IPS-NIHi11 (cell line): ENCODE results near the gene CDO1.

Source experiments
- DNase-seq: peaks from one replicate; pipeline ENCODE4 v3.0.0; 2012; ENCODE audit warnings: mixed read lengths, low spot score

The CDO1 gene

DNA sequence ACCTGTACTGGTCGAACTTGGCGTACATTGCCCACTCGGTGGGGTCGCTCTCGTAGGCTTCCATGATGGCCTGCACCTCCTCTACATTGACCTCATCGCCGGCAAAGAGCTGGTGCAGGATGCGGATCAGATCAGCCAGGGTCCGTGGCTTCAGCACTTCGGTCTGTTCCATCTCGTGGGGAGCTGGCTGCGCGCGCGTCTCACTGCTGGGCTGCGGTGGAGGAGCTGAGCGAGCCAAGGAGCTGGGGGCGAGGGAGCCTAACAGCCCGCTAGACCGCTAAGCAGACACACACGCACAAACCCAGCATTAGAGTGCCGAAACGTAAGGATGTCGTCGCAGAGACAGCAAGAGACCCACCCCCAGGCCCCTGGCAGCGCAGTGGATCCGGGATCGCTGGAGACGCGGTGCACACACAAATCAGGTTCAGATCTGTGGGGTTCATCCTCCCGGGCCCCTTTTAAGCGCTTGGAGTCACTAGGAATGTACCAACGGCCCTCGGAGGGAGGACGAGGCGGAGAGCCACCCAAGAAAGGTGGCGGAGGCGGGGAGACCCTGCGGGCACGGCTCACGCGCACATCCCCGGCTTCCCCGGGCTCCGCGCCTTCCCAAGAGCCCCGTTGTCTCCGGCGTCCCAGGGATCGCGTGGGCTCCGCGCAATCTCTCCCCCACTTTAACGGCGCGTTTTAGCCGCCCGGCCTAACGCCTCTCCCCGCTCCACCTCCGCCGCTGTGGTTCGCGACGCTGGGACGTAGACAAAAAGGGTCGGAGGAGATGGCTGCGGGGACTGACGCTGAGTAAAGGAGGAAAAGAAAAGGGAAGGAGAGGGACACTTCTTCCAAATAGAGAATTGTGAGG, at the start of gene CDO1:
CDO1 (minus strand) TSS at position 434 of the 856 bp plus-strand sequence; CDS start at position 172, 262 bp downstream.
- DNase-seq = peak; percentile 55

DNA sequence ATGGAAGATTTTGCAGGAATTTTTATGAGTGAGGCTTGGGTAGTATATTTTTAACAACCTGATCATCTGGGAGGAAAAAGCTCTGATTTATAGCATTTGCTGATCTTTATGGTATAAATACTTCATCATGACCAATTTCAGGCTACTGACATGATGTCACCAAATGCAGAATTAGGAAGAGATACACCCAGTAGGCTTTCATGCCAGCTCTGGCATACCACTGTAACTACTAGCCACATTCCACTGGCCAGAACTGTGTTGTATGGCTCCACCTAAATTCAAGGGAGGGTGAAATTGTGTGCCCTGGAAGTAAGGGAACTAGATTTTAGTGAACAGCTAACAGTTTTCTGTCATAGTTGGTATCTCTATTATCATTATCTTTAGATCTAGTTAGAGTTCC, 42.9 kb upstream of the CDO1 start:
- no peak for DNase-seq

DNA sequence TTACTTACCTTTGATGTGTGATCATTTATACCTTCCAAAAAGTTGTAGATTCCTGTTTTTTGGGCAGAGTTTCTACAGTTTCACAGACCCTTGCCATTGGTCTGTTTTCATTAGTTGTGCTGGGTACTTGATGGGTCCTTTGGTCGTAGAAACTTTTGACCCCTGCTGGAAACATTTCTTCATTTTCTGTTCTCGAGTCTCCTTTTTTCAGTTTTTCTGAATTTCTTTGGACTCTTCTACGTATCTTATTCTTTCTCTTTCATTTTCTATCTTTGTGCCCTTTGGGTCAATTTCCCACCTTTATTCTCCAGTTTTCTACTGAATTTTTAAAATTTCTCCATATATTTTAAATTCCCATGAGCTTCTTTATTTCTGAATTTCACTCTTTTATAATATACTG, 41.9 kb upstream of the CDO1 start:
- no peak for DNase-seq

DNA sequence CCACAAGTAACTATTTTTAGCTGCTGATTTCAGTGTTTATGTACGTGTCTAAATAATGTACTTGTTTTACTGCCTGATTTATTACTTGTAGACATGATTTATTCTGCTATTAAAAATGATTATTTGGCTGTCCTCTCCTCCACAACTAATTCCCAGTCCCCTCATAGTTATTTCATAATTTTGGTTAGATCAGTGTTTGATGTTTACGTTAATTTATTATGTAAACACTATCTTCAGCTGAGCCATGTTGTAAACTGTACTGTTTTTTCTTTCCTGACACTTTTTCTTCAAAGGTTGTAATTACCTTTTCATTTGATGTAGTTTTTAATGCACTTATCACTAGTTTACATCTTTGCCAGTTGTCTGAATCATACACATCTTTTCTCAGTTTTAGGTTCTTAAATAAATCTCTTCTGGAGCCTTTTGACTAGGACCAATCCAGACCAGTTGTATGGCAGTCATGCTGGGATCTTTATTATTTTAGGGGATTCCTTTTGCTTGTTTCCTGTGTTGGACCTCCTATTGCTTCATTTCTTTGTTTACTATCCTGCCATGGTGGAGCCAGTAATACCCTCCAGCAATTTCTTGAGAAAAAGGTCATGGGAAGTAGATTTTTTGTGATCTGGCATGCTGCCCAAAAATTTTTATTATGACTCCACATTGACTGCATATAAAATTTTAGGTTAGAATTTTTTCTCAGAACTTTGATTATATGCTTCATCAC, 41.3 kb upstream of the CDO1 start:
- no peak for DNase-seq

DNA sequence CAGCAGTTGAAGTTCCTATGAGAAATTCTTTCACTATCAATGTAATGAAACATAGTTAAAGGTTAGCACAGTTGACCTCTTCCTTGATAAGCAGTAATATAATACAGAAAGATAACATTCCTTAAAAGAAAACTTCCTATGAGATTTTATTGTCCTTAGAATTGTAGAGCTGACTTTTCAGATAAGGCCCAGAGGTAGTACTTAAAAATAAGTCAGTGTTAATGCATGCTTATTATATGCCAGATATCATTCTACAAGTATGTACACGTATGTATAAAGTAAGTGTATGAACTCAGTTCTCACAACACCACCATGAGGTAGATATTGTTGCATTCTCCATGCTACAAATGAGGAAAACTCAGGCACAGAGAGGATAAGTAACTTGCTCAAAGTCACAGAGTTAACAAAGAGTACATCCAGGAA, 40.6 kb upstream of the CDO1 start:
- no peak for DNase-seq

DNA sequence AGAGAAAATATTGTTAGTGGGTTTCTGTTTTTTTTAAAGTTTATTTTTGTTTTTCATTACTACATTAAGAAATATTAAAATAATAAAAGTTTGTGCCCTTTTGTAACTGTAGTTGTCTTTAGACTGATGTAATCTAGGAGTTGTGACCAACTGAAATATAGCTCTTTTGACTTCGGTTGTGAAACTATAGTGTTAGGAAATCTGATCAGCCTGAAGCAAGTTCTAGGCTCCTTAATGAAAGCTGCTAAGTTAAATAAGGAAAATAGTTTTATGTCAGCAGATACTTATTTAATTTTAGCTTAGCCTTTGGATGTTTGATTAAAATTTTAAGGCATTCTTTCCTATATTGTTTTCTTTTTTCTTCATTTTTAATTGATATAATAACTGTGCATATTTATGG, 39.5 kb upstream of the CDO1 start:
- no peak for DNase-seq

DNA sequence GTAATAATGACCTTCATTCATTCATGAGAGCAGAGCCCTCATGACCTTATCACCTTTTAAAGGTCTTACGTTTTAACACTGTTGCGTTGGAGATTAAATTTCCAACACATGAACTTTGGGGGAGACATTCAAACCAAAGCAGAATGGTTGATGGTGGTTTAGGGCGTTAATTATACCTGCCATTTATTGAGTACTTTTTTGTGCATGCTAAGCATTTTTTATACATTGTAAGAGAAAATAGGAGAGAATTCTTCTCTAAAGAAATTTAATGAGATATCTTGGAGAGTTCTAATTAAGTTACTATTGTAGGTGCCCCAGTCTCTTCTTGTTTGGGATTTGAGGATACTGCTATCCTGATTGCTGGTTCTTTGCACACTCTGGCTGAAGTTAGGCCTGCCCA, 37.7 kb upstream of the CDO1 start:
- no peak for DNase-seq

DNA sequence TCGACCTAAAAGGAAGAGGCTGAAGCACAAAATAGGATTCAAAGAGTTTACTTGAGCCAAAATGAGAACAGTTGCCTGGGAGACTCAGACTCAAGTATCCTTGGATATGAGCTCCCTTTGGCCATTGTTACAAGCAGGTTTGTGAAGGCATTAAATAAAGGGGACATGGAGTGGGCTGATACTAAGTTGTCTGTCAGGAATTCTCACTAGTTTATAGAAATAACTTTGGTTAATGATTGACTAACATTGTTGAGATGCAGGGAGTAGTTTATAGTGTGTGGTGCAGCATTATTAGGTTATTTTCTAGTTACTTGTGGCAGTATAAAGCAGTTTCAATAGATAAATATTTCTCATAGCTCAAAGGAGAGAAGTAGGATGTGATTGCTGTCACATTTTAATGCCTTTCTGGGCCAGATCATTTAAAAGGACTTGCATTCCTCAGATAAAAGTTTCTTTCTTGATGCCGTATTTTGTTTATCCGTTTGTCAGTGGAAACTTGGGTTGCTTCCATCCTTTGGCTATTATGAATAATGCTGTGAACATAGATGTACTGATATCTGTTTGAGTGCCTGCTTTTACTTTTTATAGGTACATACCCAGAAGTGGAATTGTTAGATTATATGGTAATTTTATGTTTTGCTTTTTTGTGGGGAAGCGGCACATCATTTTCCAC, 34.4 kb upstream of the CDO1 start:
- DNase-seq = no peak

DNA sequence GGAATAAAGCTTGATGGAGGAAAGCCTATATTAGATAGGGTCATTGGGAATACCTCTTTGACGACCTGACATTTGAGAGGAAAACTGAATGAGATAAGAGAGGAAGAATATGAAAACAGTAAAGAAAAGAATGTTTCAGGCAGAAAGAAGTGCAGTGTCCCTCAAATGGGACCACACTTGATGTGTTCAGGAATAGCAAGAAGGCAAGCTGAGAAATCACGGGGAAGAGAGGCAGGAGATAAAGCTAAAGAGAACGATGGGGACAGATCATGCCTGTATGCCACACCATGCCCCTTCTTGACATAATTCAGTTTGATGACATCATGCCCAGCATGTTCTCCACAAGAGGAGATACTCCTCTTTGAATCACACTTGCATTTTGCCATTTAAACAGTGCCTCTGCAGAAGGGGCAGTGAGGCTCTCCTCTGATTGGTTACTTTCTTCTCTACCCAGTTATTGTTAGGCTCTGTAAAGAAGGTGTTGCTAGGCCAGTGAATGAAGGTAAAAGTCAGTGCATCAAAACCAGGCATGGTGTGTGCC, 32.9 kb upstream of the CDO1 start:
- no peak for DNase-seq

DNA sequence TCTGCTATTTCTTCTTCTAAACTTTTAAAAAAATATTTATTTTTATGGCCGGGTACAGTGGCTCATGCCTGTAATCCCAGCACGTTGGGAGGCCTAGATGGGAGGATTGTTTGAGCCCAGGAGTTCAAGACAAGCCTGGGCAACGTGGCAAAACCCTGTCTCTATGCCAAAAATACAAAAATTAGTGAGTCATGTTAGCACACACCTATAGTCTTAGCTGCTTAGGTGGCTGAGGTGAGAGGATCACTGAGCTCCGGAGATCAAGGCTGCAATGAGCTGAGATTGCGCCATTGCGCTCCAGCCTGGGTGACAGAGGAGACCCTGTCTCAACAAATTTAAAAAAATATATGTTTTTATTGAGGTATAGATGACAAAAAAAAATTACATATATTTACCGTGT, 30.8 kb upstream of the CDO1 start:
- no peak for DNase-seq

DNA sequence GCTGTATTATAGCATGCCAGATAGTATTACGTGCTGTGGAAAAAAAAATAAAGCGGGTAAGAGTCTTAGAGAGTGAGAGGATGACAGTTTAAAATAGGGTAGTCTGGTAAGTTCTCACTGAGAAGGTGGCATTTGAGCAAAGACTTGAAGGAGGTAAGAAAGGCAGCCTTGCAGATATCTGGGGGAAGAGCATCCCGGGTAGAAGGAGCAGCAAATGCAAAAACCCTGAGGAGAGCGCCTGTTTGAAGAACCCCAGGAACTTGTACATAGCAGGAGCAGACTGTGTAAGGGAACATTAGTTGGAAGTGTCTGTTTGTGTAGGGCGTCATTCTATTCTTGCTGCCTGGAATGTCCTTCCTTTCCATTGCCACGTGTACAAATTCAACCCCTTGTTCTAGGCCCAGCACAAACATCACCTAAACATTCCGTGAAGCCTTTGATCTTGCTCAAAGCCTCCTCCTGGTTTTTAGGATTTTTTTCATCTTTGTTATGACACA, 27.9 kb upstream of the CDO1 start:
- DNase-seq = no peak

DNA sequence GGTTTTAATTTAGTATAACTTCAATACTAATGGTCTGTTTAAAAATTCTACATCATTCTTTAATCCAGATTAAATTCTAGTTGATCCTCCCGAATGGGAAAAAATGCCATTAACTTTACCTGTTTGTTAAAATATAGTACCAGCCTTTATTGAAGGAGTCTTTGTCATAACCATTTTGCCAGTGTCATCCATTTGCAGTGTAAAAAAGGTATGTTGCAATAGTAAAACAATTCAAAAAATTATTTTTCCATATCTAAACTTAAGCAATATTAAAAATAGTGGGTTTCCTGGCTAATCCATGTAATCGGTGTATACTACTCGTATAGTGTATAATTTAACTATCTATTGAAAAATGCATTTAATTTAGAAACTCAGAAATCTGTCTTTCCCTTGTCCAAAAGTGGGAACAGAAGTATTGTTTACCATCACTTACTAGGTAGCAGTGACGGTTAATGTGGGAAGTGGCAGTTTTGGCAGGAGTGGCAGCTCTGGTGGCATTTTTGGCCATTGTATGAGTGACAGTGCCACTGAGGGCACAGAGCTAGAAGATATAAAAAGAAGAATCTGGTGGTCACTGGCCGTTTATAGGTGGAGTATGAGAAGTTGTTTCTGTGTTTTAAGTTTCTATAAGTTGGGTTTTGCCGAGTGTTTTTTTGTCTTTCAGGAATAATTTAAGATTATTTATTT, 27.1 kb upstream of the CDO1 start:
- no peak for DNase-seq

DNA sequence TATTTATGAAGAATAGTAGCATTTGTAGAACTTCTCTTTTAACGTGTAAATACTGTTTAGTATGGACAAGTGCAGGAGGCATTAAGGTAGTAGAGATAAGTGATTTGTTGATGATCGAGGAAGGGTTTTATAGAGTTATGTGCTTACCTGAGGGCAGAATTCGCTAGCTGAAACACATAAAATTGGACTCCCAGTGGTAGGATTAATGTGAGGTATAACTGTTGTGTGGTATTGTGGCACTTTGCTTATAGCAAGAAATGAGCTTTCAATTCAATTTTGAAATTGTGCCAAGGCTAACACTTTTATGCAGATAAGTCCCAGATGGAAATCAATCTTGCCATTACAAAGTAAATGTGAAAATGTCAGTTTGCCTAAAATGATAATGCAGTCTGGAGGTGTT, 26.5 kb upstream of the CDO1 start:
- DNase-seq = no peak

DNA sequence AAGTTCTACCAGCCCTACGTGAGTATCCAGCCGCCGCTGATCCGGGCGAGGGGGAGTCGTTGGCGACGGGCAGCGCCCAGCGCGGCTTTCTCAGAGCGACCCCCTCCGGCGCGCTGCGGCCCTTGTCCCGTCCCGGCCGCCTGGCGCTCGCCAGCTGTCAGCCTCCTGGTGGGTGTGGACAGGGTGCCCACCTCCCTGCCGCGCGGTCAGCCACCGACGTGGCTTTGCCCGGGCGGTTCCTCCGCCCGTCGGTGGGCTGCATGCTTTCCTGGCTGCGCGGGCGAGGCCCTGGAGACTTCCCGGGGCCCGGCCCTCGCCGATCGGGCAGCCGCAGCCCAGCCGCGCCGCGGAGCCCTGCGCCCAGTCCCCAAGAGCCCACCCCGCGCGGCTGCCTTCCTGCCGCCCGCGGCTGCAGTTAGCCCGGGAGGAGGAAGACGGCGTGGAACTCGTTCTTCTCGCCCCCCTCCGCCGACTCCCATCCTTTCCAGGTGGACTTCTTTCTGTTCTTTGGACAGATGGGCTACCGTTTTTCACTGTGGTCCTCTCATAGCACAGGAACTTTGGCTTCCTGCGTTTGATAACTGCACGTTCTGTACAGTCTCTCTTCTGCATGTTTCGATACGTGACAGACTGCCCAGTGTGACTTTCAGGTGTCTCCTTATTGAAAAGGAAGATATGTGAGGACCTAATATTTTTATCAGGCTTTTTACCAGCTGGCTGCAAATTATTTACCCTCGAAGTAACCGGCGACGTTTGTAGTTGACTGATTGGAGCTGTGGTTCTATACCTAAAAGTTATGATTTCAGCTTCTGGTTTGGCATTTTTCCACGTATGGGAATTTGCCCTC, 25.9 kb upstream of the CDO1 start:
- peak; percentile 60 for DNase-seq

DNA sequence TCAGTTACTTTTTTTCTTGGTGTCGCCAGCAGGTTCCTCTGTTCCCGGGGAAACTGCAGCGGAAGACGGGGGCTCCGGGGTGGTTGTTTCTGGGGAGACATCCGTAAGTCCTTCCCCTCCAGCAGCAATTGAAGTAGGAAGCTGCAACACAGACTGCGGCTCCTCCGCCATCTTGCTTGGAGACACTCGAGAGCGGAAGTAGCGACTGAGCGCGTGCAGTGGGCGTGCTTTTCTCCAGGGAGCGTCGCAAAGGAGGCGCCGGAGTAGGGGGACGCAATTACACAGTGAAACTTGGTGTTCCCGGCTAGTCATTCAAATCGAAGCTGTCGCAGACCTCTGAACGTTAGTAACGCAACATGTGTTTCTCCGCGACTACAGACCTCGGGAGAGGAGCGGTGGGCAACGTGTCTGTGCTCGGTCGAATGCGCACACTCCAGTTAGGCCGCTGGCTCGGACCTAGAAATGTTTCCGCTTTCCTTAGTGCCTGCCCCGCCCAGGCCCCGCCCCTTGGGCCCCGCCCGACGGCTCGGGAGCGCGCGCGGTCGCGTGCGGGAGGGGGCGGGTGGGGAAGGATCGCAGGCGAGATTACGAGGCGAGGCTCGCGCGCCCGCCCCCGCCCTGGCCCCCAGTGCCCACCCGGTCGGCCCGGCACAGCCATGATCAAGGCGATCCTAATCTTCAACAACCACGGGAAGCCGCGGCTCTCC, 25.1 kb upstream of the CDO1 start, which contains the start of the genes AP3S1 and ATG12:
AP3S1 (plus strand) TSS at position 554 of the 707 bp plus-strand sequence; CDS start at position 657, 103 bp downstream.
ATG12 (minus strand) TSS at position 184 of the 707 bp plus-strand sequence; CDS start at position 171, 13 bp downstream.
- DNase-seq = peak; percentile 88

DNA sequence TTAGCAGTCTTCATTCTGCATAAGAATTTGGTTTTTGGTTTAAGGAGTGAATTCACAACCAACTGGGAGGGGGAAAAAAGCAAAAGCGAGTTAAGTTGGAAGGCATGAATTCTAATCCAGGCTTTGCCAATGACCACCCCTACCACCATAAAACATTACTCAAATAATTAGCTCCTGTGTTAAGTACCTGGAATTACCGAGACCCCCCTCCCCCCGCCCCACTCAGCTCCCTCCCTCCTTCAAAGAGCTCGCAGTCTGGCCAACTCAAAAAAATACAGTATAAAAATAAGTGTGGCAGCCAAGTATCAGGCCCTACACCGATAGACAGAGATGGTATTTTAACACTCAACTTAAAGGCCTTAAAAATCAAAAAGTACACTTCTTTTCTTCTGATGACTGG, 24.4 kb upstream of the CDO1 start:
- DNase-seq = no peak

DNA sequence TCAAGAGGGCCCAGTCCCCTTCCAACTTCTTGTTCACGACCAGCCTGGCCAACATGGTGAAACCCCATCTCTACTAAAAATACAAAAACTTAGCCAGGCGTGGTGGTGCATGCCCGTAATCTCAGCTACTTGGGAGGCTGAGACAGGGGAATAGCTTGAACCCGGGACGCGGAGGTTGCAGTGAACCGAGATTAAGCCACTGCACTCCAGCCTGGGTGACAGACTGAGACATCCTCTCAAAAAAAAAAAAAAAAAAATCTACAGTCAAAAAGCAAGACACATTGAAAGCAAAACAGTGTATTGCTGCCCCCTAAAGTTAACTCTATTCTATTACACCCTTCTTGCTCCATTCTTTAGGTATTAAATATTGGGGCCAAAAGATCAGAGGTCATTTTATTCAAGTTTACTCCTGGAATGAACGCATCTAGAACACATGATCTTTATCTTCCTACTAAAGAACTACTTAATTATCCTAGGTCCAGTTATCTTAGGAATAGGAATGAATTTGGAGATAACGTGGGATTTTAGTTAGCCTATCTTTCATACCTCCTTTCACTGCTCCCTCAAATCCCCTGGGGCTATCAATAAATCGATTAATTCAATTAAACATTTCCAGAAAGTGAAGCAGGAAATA, 22.5 kb upstream of the CDO1 start:
- DNase-seq = peak; percentile 38

DNA sequence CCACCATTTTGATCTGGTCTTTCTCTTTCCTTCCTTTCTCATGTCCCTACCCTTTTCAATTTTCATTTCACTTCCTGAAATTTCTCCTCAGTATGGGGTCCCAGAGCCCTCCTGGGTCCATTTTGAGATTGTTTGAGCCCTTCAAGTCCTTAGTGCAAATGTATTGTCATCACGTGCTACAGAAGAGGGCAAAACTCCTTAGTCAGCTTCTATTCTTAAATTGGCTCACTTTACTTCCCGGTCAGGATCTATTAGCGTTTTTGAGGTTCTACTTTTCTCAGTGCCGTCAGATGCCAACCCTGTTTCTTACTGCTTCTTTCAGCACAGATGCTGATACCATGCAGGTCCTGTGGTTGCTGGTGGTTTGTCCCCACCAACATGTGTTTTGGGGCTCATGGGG, 19.0 kb upstream of the CDO1 start:
- DNase-seq = no peak

DNA sequence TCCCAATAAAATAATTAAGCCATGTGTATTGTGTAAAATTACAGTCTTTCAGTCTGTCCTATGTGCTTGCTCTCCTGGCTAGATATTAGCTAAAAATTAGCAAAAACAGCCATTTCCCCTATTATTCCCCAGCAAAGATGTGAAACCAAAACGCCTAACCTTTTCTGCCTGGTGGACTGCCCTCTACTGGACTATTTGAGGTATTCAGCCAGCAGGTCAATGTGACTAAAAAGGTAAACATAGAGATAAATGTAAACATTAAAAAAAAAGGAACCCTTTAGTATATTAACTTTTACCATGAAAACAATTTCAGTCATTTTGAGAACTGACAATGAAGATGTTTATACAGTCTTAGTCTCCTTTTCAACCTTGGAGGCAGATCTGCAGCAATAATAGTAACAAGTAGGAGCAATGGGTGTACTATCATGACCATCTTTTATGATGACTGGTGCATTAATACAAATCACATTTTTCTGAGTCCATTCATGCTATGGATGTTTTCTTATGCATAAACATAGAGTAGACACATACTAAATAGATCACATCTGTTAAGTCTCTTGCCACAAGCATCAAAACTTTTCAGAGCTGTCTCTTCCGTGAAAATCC, 14.8 kb upstream of the CDO1 start:
- DNase-seq = peak; percentile 53
